ENCODE measurements around the gene CNTNAP2.

CNTNAP2 gene

GRCh38 chr7:146319629-146320028, 203.0 kb downstream of the CNTNAP2 start:
- DNase-seq, result no peak

GRCh38 chr7:146321301-146321700, 204.7 kb downstream of the CNTNAP2 start:
- no peak for DNase-seq

GRCh38 chr7:146331369-146331768, 214.8 kb downstream of the CNTNAP2 start:
- DNase-seq, result no peak

- no peak for DNase-seq
Observed at GRCh38 chr7:146345251-146345650, 228.7 kb downstream of the CNTNAP2 start.

GRCh38 chr7:146346096-146346495, 229.5 kb downstream of the CNTNAP2 start:
- DNase-seq, result no peak

GRCh38 chr7:146355216-146355615, 238.6 kb downstream of the CNTNAP2 start:
- no peak for DNase-seq

- DNase-seq, result no peak
Observed at GRCh38 chr7:146359176-146359575, 242.6 kb downstream of the CNTNAP2 start.

- no peak for DNase-seq
Observed at GRCh38 chr7:146366938-146367337, 250.3 kb downstream of the CNTNAP2 start.

- DNase-seq, result no peak
Observed at GRCh38 chr7:146370171-146370570, 253.6 kb downstream of the CNTNAP2 start.

GRCh38 chr7:146375170-146375569, 258.6 kb downstream of the CNTNAP2 start:
- no peak for DNase-seq

- DNase-seq, result no peak
Observed at GRCh38 chr7:146378196-146378595, 261.6 kb downstream of the CNTNAP2 start.

GRCh38 chr7:146387140-146387539, 270.5 kb downstream of the CNTNAP2 start:
- DNase-seq, result no peak

- no peak for DNase-seq
Observed at GRCh38 chr7:146388928-146389327, 272.3 kb downstream of the CNTNAP2 start.

GRCh38 chr7:146393346-146393745, 276.7 kb downstream of the CNTNAP2 start:
- DNase-seq, result no peak

- DNase-seq, result no peak
Observed at GRCh38 chr7:146397141-146397540, 280.5 kb downstream of the CNTNAP2 start.

GRCh38 chr7:146401939-146402338, 285.3 kb downstream of the CNTNAP2 start:
- no peak for DNase-seq

- DNase-seq, result no peak
Observed at GRCh38 chr7:146405737-146406136, 289.1 kb downstream of the CNTNAP2 start.

GRCh38 chr7:146411975-146412374, 295.4 kb downstream of the CNTNAP2 start:
- DNase-seq, result no peak

GRCh38 chr7:146412781-146413180, 296.2 kb downstream of the CNTNAP2 start:
- DNase-seq, result no peak

GRCh38 chr7:146414373-146414772, 297.8 kb downstream of the CNTNAP2 start:
- no peak for DNase-seq

- DNase-seq, result no peak
Observed at GRCh38 chr7:146414937-146415336, 298.3 kb downstream of the CNTNAP2 start.

- no peak for DNase-seq
Observed at GRCh38 chr7:146417176-146417575, 300.6 kb downstream of the CNTNAP2 start.

GRCh38 chr7:146423446-146423845, 306.8 kb downstream of the CNTNAP2 start:
- no peak for DNase-seq

- DNase-seq, result no peak
Observed at GRCh38 chr7:146424084-146424483, 307.5 kb downstream of the CNTNAP2 start.

GRCh38 chr7:146433501-146433900, 316.9 kb downstream of the CNTNAP2 start:
- DNase-seq, result no peak

- DNase-seq, result no peak
Observed at GRCh38 chr7:146443102-146443501, 326.5 kb downstream of the CNTNAP2 start.

All from activated T-cell treated with anti-CD3 and anti-CD28 coated beads, Interleukin-2, amount 50 U/mL, for 1 hour (primary cell).